HG02938 (cell line): ENCODE results near the gene USP31.

ENCODE experiments used
- ATAC-seq: cut with Tn5 transposase; IDR thresholded peaks from one replicate; pipeline ENCODE4 v1.9.1; 2021; ENCODE audit warnings: mild to moderate bottlenecking, moderate library complexity; ENCODE audit not compliant: unreplicated experiment

The USP31 gene

DNA sequence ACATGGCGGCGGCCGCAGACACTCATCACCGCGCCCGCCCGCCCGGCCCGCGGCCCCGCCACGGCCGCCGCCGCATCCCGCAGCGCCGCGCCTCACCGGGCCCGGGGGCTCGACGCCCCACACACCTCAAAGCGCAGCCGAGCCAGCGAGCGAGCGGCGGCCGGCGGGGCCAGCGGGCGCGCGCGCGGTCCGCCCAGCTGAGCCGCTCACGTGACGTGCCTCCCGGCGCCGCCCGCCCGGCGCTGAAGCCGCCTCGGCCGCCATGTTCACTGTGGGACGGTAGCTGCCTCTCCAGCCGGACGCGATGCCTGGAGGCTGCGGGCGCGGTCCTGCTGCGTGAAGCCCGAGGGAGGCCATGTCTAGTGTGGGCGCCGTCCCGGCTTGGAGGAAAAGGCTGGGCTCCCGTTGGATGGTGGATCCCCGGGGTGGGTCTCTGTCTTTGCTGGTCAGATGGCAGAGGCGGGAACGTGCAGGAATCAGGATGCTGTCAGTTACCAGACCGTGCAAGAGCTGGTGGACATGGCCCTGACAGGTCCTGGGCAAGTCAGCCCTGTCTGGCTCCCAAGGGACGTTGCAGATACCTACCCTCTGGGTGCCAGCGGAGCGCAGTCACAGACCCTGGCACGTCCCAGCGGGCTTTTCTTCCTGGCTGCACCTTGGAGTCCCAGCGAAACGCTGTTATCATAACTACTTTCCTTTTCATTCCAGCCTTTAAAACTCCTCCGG, at the start of gene USP31:
USP31 (minus strand) TSS at position 186 of the 726 bp plus-strand sequence; CDS start at position 4, 182 bp downstream.
- peak; percentile 91 for ATAC-seq

DNA sequence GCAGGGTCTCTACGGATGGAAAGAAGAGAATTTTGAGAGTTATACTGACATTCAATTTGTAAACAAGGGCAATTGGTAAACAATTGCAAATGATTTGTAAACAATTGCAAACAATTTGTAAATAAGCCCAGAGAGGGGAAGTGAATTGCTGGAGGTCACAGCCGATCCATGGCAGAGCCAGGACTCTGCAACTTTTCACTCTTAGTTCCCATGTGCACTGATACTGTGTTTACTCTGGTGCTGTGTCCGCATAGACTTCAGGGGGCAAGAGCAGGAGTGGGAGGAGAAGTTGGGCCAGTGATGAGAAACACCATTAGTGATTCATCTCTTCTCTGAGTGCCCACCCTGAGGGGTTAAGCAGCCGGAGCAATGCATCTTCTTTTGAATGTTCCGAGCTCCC, 47.3 kb upstream of the USP31 start:
- no peak for ATAC-seq

- ATAC-seq, result no peak
Observed at GRCh38 chr16:23195366-23195978, 46.2 kb upstream of the USP31 start.

GRCh38 chr16:23194497-23195221, 45.4 kb upstream of the USP31 start:
- no peak for ATAC-seq

GRCh38 chr16:23188911-23189310, 39.7 kb upstream of the USP31 start:
- no peak for ATAC-seq

GRCh38 chr16:23187341-23187740, 38.1 kb upstream of the USP31 start:
- no peak for ATAC-seq

DNA sequence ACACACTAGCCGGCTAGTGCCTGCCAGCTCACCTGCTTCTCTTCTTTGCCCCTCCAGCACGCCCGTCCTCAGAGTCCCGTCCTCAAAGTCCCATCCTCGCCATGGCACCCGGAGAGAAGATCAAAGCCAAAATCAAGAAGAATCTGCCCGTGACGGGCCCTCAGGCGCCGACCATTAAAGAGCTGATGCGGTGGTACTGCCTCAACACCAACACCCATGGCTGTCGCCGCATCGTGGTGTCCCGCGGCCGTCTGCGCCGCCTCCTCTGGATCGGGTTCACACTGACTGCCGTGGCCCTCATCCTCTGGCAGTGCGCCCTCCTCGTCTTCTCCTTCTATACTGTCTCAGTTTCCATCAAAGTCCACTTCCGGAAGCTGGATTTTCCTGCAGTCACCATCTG, 36.9 kb upstream of the USP31 start:
- ATAC-seq, result no peak

- ATAC-seq, result no peak
Observed at GRCh38 chr16:23185656-23186055, 36.4 kb upstream of the USP31 start.

GRCh38 chr16:23183543-23183862, 34.3 kb upstream of the USP31 start:
- no peak for ATAC-seq

DNA sequence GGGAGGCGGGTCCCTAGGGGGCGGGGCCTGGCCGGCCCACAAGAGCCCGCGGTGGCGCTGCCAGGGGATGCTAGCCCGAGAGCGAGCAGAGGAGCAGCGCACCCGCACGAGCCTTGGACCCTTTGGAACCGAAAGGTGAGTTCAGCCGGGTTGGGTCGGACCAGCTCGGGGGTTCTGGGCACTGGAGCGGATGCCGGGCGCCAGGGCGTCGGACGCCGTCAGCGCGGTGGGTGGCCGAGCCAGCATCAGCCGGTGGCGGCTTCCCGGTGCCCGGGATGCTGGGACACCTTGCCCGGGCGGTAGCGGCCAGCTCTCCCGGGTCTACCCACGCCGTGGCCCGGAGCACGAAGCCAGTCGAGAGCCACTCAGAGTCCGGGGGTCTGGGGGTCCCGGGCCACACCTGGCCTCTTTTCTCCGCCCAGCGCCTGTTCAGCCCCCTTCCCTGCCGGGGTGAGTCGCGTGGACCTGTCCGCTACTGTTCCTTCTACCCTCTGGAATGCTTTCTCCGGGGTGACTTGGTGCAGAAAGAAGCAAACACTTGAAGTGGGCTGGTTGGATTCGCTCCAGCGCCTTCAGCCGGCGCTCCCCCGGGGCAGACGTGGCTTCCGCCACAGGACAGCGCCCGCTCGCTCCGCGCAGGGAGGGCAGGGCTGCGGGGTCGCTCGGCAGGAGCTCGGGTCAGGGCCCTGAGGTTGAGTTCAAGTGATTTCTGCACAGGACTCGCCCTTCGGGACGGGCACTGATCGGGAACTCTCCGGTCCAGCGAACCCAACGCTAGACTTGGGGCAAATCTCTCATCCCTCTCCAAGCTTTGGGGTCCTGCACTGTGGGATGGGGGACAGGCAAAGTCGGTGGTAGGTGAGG, 33.7 kb upstream of the USP31 start, which contains the start of gene SCNN1G:
SCNN1G (plus strand) TSS at position 67 of the 864 bp plus-strand sequence. CDS start 3,527 bp downstream, outside the sequence.
- no peak for ATAC-seq

GRCh38 chr16:23182206-23182678, 33.0 kb upstream of the USP31 start:
- no peak for ATAC-seq

DNA sequence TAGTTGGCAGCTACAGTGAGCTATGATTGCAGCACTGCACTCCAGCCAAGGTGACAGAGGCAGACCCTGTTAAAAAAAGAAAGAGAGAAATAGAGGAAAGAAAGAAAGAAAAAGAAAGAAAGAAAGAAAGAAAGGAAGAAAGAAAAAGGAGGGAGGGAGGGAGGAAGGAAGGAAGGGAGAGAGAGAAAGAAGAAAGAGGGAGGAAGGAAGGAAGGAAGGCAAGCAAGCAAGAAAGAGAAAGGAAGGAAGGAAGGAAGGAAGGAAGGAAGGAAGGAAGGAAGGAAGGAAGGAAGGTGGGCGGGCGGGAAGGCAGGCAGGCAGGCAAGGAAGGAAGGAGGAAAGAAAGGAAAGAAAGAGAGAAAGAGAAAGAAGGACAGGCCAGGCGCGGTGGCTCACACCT, 32.3 kb upstream of the USP31 start:
- ATAC-seq, result no peak

DNA sequence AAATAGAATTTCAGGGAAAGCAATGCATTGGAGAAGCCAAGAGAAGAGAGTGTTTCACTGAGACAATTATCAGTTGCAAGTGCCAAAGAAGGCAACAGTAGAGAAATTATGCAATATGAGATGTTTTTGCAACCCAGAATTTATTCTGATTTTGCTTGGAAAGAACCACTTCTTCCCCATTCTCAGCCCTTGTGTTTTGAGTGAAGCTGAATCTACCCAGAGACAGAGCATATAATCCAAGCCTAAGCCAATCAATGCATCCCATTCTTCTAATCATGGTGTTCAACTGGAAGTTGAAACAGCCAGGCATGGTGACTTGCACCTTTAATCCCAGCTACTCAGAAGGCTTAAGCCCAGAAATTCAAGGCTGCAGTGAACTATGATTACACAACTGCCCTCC, 26.4 kb upstream of the USP31 start:
- no peak for ATAC-seq

DNA sequence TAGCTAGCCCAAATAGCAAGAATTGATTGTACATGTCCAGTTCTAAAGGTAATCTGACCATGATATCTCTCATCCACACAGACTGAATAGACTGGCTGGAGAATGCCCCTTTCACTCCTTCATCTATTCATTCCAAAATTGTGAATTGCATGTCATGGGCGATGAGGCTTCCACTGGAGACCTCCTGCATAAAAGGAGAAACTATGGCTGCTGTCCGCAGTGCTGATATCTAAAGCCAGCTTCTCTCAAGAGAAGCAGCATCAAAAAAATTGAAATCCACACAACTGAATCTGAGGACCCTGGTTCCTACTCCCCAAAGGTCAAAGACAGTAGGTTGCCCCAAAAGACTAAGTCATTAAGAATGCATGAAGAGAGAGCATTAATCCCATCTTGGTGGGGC, 25.4 kb upstream of the USP31 start:
- ATAC-seq, result no peak

- no peak for ATAC-seq
Observed at GRCh38 chr16:23172994-23173393, 23.7 kb upstream of the USP31 start.

- no peak for ATAC-seq
Observed at GRCh38 chr16:23172583-23172982, 23.3 kb upstream of the USP31 start.

- no peak for ATAC-seq
Observed at GRCh38 chr16:23164736-23165135, 15.5 kb upstream of the USP31 start.

DNA sequence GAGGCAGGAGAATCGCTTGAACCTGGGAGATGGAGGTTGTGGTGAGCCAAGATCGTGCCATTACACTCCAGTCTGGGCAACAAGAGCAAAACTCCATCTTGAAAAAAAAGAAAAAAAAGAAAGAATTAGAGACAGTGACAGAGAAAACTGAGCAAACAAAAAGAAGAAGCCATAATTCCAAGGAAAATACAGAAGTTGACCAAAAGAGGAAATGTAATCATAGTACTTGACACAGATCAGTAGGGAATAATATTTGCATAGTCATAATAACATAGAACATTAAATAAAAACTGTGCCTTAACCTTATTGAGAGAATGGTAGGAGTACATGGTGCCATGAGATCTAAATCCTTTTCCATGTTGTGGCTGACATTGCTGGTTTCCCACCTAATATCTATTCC, 14.7 kb upstream of the USP31 start:
- ATAC-seq, result no peak

DNA sequence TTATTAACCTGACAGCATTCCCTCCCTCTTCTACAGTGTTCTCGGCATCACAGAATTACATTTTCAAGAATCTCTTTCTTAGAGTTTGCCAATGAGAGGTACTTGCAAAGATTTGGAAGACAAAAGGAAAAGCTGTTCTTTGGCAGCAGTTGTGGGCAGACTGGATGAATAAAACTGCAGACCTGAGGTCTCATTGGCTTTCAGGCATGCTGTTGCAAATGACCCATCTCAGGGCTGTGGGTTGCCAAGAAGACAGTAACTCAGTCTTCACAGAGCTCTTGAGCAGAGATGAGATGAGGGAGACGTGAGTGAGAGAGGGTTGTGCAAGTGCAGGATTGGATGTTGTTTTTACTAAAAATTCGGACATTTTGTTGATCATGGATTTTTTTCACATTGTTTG, 11.3 kb upstream of the USP31 start:
- no peak for ATAC-seq

- ATAC-seq, result no peak
Observed at GRCh38 chr16:23160082-23160481, 10.8 kb upstream of the USP31 start.

DNA sequence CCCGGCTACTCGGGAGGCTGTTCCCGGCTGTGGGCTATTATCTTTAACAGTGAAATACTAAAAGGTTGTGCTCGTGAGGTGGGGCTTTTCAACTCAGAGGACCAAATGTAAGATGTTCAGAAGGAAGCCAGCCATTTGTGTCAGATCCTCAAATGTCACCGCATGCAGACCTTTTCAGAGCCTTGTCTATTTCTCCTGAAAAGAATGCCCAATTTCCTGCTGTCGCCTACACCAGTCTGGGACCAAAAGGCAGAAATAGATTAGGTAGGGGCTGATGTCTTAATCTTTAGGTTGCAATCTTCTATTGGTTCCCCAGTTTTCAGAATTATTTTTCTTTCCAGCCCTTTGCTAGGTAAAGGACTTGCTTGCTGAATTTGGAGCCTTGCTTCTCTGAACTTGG, 8.9 kb upstream of the USP31 start:
- ATAC-seq, result no peak
